Transverse colon (tissue), 4 donors: ENCODE results near the gene QKI. TPM values are rescaled to one million over a fixed set of nuclear protein-coding genes. Genes with fewer than 3 reads are reported as not detected.
A peak's percentile ranks its signal among the peaks of the same experiment; 100 is the strongest.

ENCODE experiments used
- DNase-seq: peaks from one replicate; pipeline ENCODE4 v3.0.0-alpha.2; 2019
- H3K27ac ChIP-seq, 4 donors: fragments of 200-600 bp; sonication (generic); 2 replicates each; pipeline ENCODE4 v1.5.1; 2016 to 2018; ENCODE audit warnings: inconsistent platforms in 4 of 4
- H3K27me3 ChIP-seq: fragments of 200-600 bp; sonication (generic); 2 replicates; pipeline ENCODE4 v1.5.1; 2017; ENCODE audit warnings: inconsistent platforms
- H3K36me3 ChIP-seq, 4 donors: fragments of 200-600 bp; sonication (generic); 2 replicates each; pipeline ENCODE4 v1.5.1; 2017 to 2019; ENCODE audit warnings: inconsistent platforms in 4 of 4
- H3K4me1 ChIP-seq, 4 donors: fragments of 200-600 bp; sonication (generic); 2 replicates each; pipeline ENCODE4 v1.5.1; 2017 to 2020; ENCODE audit warnings: inconsistent platforms in 4 of 4
- H3K4me3 ChIP-seq, 4 donors: fragments of 200-600 bp; sonication (generic); 1 replicate in 1 of 4; 2 replicates in 3 of 4; pipeline versions ENCODE4 v1.5.1 to v1.6.1; 2017 to 2019; ENCODE audit warnings: inconsistent platforms in 4 of 4
- H3K9me3 ChIP-seq, 2 donors: fragments of 200-600 bp; sonication (generic); 2 replicates each; pipeline ENCODE4 v1.5.1; 2017 to 2019; ENCODE audit warnings: inconsistent platforms in 2 of 2
- EP300 ChIP-seq: sonication (generic); formaldehyde crosslinking; IDR thresholded peaks from one replicate; pipeline ENCODE4 v1.6.1; 2017; ENCODE audit warnings: antibody characterized with exemption, low read depth
- POLR2A ChIP-seq: fragments of 450-650 bp; IDR thresholded peaks from one replicate; pipeline ENCODE4 v1.6.1; 2016; ENCODE audit warnings: antibody characterized with exemption, mild to moderate bottlenecking, moderate library complexity
- POLR2AphosphoS5 ChIP-seq, 3 donors: sonication (generic); formaldehyde crosslinking; IDR thresholded peaks; one replicate each; pipeline ENCODE4 v1.6.1; 2016; ENCODE audit warnings: antibody characterized with exemption in 3 of 3
- WGBS, 2 donors: methylation state at CpG; one replicate each; pipeline ENCODE4 v1.1.5; 2018; ENCODE audit warnings: low coverage in 1 of 2; 5-methylcytosine and 5-hydroxymethylcytosine counted together
- in situ Hi-C, 4 donors: fragments of 200-750 bp; cut with MboI; loops; one replicate each; pipeline versions ENCODE4 v1.15.0 to v1.15.1; 2017; ENCODE audit warnings: low sequenced_read_pairs in 3 of 4, low pct_ligation_motif_present in 1 of 4, low pct_unique_long_range_greater_than_20kb in 1 of 4
- intact Hi-C: fragments of 100-400 bp; cut with DNase I; formaldehyde crosslinking; loops from one replicate; pipeline ENCODE4 v1.15.1; 2023; ENCODE audit warnings: low total_unique reads
- total RNA-seq, 4 donors: library from RNA; depleted of rRNA; stranded (reverse); fragments of >200 nt; gene quantifications; one replicate each; pipeline ENCODE4 v1.1.0, GENCODE V29; 2016
- TF ChIP-seq, protein P1 (sequence below), 5 experiments: fragments of 200-600 bp in 3 of 5; fragments of 450-650 bp in 2 of 5; sonication (generic) in 3 of 5; IDR thresholded peaks; 1 replicate in 2 of 5; 2 replicates in 3 of 5; pipeline ENCODE4 v1.5.1; 2016 to 2017; ENCODE audit warnings: antibody characterized with exemption in 5 of 5, inconsistent platforms in 3 of 5, mild to moderate bottlenecking in 2 of 5, moderate library complexity in 1 of 5

The QKI gene
- total RNA-seq, 4 donors from 2014 or later, result 8.4 to 41.8 (median 22.7) TPM

DNA sequence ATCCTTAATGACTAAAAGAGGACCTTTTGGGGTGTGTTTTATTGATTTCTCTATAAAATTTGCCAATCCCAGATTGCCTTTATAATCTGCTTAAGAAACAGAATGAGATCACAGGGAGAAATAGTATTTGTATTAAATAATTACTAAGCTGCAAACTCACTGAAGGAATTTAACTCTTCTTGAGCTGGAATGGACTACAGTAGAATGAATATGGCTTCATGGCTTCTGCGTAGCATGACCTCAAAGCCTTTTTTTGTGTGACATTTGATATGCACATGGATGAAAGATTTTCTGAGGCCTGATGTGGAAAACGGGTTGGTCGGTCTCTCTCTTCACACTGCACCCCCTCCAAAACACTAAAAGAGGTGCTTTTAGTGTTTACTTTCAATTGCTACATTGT is 115.9 kb downstream of the QKI start:
- DNase-seq, result no peak
- in situ Hi-C loops (no loop called here), intact Hi-C loops (no loop called here)
- Histone ChIP-seq H3K4me3 (no peak overlapping the region), H3K4me1 (peaks cover 0 to 52% (median 20%) of the 10 kb centered on the region in 4 donors), H3K27me3 (no peaks in the 10 kb centered on the region), H3K36me3 (no peaks in the 10 kb centered on the region), H3K9me3 (no peaks in the 10 kb centered on the region), H3K27ac (no peak overlapping the region)
- no peak for TF ChIP-seq EP300
- TF ChIP-seq, protein P1, sequence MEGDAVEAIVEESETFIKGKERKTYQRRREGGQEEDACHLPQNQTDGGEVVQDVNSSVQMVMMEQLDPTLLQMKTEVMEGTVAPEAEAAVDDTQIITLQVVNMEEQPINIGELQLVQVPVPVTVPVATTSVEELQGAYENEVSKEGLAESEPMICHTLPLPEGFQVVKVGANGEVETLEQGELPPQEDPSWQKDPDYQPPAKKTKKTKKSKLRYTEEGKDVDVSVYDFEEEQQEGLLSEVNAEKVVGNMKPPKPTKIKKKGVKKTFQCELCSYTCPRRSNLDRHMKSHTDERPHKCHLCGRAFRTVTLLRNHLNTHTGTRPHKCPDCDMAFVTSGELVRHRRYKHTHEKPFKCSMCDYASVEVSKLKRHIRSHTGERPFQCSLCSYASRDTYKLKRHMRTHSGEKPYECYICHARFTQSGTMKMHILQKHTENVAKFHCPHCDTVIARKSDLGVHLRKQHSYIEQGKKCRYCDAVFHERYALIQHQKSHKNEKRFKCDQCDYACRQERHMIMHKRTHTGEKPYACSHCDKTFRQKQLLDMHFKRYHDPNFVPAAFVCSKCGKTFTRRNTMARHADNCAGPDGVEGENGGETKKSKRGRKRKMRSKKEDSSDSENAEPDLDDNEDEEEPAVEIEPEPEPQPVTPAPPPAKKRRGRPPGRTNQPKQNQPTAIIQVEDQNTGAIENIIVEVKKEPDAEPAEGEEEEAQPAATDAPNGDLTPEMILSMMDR (IDR thresholded peaks at IDR 0.05), result no peak
- no peak for TF ChIP-seq POLR2A
- TF ChIP-seq POLR2AphosphoS5 (IDR thresholded peaks at IDR 0.05), result no peak
- WGBS, 2 donors, result 60 to 81% methylated on average over 3 of the region's 3 CpGs

DNA sequence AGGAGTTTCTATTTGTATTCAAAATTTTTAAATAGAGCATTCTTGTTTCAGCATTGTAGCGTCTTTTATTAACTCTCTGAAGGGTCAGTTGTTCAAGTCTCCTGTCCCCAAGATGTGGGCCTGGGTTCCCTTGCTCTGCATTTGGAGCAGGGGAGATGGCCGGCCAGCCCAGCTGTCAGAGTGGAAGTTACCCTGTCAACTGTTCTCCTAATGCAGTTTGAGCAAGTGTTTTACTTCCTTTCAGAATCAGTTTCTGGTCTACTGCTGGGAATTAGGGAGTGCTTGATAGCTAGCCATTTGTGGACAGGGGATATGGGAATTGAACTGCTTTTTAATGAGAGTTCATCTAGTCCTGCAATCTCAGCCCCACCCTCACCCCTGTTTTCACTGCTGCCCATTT is 116.6 kb downstream of the QKI start:
- Histone ChIP-seq H3K4me1 (peaks cover 0 to 52% (median 20%) of the 10 kb centered on the region in 4 donors), H3K27me3 (no peaks in the 10 kb centered on the region), H3K36me3 (no peaks in the 10 kb centered on the region), H3K9me3 (no peaks in the 10 kb centered on the region), H3K27ac (no peak overlapping the region), H3K4me3 (no peak overlapping the region)
- in situ Hi-C loops (no loop called here), intact Hi-C loops (no loop called here)
- no peak for DNase-seq
- no peak for TF ChIP-seq POLR2A
- TF ChIP-seq EP300, result no peak
- TF ChIP-seq, protein P1 (IDR thresholded peaks at IDR 0.05), result no peak
- TF ChIP-seq POLR2AphosphoS5 (IDR thresholded peaks at IDR 0.05), result no peak
- WGBS, 2 donors, result 75 to 82% methylated on average over 2 of the region's 2 CpGs

DNA sequence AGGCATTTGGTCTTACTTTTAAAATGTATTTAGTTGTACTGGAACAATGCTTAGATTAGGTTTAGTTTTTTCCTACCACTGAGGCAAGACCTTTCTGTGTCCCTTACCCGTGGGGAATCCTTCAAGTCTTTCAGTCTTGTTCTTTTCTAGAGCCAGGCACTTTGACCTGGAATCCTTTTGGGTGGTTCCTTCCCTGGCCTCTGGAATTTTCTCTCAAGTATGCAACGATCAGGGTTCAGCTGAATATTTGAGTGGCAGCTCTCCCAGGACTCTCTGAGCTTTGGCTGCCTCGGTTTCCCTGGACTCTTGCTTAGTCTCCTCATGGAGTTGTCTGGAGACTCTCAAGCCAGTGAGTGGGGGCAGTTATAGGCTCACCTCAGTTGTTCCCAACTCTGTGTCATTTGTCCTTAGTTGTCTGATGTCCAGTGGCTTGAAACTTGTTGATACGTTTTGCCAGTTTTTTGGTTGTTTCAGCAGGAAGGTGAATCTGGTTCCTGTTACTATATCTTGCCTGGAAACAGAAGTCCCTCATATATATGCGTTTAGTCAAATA is 118.1 kb downstream of the QKI start:
- no peak overlapping the region for H3K27ac ChIP-seq
- no peaks in the 10 kb centered on the region for H3K9me3 ChIP-seq
- DNase-seq, result no peak
- no peak overlapping the region for H3K4me3 ChIP-seq
- peaks cover 0 to 52% (median 18%) of the 10 kb centered on the region in 4 donors for H3K4me1 ChIP-seq
- H3K27me3 ChIP-seq, result no peaks in the 10 kb centered on the region
- in situ Hi-C loops (no loop called here), intact Hi-C loops (no loop called here)
- 64 to 68% methylated on average over 4 to 5 of the region's 5 CpGs for WGBS, 2 donors
- H3K36me3 ChIP-seq, result no peaks in the 10 kb centered on the region
- TF ChIP-seq EP300, result no peak
- TF ChIP-seq, protein P1 (IDR thresholded peaks at IDR 0.05), result no peak
- no peak for TF ChIP-seq POLR2A
- no peak for TF ChIP-seq POLR2AphosphoS5 (IDR thresholded peaks at IDR 0.05)

GRCh38 chr6:163533443-163533842 is 118.9 kb downstream of the QKI start:
- DNase-seq, result no peak
- Histone ChIP-seq H3K27ac (no peak overlapping the region), H3K27me3 (no peaks in the 10 kb centered on the region), H3K4me3 (no peak overlapping the region), H3K36me3 (no peaks in the 10 kb centered on the region), H3K9me3 (no peaks in the 10 kb centered on the region), H3K4me1 (peaks cover 0 to 52% (median 18%) of the 10 kb centered on the region in 4 donors)
- TF ChIP-seq POLR2A (no peak), POLR2AphosphoS5 (IDR thresholded peaks at IDR 0.05) (peak in 1 of 3 donors; percentile 16)
- TF ChIP-seq, protein P1 (IDR thresholded peaks at IDR 0.05), result no peak
- intact Hi-C loops (no loop called here), in situ Hi-C loops (no loop called here)
- WGBS, 2 donors, result 39 to 50% methylated on average over 2 of the region's 2 CpGs
